ENCODE measurements around the gene SAV1. TPM values are rescaled to one million over a fixed set of nuclear protein-coding genes. Genes with fewer than 3 reads are reported as not detected.

SAV1 gene
- total and polyA plus RNA-seq, 2 experiments from 2014 or later = 74.2 to 82.8 TPM

DNA sequence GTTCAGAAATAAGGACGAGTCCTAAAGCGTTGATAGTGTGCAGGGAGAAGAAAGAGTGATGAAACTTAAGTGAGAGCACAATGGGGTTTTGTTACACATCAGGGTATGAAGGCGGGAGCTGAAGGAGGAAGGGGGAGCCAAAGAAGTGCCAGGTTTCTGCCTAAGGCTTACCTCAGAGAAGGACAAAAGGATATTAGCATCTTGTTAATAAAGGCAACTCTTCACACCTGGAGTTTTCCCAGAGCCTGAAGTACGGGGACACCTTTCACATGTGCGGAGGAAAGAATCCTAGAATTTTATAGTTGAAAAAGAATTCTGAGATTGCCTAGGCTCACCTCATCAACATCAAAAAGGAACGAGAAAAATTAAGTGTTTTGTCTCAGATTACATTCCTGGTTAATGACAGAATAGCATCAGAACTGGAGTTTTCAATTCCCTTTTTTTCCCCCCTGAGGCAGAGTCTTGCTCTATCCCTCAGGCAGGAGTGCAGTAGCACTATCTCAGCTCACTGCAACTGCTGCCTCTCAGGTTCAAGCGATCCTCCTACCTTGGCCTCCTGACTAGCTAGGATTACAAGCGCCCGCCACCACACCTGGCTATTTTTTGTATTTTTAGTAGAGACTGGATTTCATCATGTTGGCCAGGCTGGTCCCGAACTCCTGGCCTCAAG lies 2.2 kb upstream of the SAV1 start:
- no peak overlapping the region for H3K4me3 Mint-ChIP-seq

More for the DNA sequence above, 2.2 kb upstream of the SAV1 start:
- Mint-ChIP-seq H3K27ac (no peak overlapping the region; the same call in 1 of the 2 replicates), H3K27me3 (ENCODE audit: insufficient read depth, low read depth, poor library complexity) (peaks cover 4% of the 10 kb centered on the region), H3K36me3 (ENCODE audit: low read depth) (no peaks in the 10 kb centered on the region; the same call in 1 of the 3 replicates), H3K9me3 (no peaks in the 10 kb centered on the region), H3K4me1 (peaks cover 4% of the 10 kb centered on the region)
- TF ChIP-seq, protein P1, sequence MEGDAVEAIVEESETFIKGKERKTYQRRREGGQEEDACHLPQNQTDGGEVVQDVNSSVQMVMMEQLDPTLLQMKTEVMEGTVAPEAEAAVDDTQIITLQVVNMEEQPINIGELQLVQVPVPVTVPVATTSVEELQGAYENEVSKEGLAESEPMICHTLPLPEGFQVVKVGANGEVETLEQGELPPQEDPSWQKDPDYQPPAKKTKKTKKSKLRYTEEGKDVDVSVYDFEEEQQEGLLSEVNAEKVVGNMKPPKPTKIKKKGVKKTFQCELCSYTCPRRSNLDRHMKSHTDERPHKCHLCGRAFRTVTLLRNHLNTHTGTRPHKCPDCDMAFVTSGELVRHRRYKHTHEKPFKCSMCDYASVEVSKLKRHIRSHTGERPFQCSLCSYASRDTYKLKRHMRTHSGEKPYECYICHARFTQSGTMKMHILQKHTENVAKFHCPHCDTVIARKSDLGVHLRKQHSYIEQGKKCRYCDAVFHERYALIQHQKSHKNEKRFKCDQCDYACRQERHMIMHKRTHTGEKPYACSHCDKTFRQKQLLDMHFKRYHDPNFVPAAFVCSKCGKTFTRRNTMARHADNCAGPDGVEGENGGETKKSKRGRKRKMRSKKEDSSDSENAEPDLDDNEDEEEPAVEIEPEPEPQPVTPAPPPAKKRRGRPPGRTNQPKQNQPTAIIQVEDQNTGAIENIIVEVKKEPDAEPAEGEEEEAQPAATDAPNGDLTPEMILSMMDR (conservative IDR thresholded peaks at IDR 0.05; ENCODE audit: low read depth in 2 of 2) = no peak
- TF ChIP-seq, protein P2, sequence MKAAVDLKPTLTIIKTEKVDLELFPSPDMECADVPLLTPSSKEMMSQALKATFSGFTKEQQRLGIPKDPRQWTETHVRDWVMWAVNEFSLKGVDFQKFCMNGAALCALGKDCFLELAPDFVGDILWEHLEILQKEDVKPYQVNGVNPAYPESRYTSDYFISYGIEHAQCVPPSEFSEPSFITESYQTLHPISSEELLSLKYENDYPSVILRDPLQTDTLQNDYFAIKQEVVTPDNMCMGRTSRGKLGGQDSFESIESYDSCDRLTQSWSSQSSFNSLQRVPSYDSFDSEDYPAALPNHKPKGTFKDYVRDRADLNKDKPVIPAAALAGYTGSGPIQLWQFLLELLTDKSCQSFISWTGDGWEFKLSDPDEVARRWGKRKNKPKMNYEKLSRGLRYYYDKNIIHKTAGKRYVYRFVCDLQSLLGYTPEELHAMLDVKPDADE (IDR thresholded peaks at IDR 0.05) = no peak
- TF ChIP-seq STAT1 (IDR thresholded peaks at IDR 0.05; ENCODE audit: unreplicated experiment) (no peak), NANOG (IDR thresholded peaks at IDR 0.05; ENCODE audit: borderline replicate concordance) (no peak), EZH2phosphoT487 (IDR thresholded peaks at IDR 0.05; ENCODE audit: unreplicated experiment) (no peak), ZNF114 (CRISPR knock-in tag; IDR thresholded peaks at IDR 0.05) (no peak), POLR2AphosphoS5 (IDR thresholded peaks at IDR 0.05; ENCODE audit: low read depth) (no peak), CREB1 (CRISPR knock-in tag; IDR thresholded peaks at IDR 0.05; ENCODE audit: low read depth) (no peak), JUNB (IDR thresholded peaks at IDR 0.05; ENCODE audit: unreplicated experiment) (no peak), ZNF331 (CRISPR knock-in tag; IDR thresholded peaks at IDR 0.05; ENCODE audit: low read depth) (no peak), EZH2 (IDR thresholded peaks at IDR 0.05; ENCODE audit: low read depth, unreplicated experiment) (no peak)
- TF ChIP-seq, protein P3, sequence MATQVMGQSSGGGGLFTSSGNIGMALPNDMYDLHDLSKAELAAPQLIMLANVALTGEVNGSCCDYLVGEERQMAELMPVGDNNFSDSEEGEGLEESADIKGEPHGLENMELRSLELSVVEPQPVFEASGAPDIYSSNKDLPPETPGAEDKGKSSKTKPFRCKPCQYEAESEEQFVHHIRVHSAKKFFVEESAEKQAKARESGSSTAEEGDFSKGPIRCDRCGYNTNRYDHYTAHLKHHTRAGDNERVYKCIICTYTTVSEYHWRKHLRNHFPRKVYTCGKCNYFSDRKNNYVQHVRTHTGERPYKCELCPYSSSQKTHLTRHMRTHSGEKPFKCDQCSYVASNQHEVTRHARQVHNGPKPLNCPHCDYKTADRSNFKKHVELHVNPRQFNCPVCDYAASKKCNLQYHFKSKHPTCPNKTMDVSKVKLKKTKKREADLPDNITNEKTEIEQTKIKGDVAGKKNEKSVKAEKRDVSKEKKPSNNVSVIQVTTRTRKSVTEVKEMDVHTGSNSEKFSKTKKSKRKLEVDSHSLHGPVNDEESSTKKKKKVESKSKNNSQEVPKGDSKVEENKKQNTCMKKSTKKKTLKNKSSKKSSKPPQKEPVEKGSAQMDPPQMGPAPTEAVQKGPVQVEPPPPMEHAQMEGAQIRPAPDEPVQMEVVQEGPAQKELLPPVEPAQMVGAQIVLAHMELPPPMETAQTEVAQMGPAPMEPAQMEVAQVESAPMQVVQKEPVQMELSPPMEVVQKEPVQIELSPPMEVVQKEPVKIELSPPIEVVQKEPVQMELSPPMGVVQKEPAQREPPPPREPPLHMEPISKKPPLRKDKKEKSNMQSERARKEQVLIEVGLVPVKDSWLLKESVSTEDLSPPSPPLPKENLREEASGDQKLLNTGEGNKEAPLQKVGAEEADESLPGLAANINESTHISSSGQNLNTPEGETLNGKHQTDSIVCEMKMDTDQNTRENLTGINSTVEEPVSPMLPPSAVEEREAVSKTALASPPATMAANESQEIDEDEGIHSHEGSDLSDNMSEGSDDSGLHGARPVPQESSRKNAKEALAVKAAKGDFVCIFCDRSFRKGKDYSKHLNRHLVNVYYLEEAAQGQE (IDR thresholded peaks at IDR 0.05; ENCODE audit: unreplicated experiment) = no peak
- TF ChIP-seq, protein P4, sequence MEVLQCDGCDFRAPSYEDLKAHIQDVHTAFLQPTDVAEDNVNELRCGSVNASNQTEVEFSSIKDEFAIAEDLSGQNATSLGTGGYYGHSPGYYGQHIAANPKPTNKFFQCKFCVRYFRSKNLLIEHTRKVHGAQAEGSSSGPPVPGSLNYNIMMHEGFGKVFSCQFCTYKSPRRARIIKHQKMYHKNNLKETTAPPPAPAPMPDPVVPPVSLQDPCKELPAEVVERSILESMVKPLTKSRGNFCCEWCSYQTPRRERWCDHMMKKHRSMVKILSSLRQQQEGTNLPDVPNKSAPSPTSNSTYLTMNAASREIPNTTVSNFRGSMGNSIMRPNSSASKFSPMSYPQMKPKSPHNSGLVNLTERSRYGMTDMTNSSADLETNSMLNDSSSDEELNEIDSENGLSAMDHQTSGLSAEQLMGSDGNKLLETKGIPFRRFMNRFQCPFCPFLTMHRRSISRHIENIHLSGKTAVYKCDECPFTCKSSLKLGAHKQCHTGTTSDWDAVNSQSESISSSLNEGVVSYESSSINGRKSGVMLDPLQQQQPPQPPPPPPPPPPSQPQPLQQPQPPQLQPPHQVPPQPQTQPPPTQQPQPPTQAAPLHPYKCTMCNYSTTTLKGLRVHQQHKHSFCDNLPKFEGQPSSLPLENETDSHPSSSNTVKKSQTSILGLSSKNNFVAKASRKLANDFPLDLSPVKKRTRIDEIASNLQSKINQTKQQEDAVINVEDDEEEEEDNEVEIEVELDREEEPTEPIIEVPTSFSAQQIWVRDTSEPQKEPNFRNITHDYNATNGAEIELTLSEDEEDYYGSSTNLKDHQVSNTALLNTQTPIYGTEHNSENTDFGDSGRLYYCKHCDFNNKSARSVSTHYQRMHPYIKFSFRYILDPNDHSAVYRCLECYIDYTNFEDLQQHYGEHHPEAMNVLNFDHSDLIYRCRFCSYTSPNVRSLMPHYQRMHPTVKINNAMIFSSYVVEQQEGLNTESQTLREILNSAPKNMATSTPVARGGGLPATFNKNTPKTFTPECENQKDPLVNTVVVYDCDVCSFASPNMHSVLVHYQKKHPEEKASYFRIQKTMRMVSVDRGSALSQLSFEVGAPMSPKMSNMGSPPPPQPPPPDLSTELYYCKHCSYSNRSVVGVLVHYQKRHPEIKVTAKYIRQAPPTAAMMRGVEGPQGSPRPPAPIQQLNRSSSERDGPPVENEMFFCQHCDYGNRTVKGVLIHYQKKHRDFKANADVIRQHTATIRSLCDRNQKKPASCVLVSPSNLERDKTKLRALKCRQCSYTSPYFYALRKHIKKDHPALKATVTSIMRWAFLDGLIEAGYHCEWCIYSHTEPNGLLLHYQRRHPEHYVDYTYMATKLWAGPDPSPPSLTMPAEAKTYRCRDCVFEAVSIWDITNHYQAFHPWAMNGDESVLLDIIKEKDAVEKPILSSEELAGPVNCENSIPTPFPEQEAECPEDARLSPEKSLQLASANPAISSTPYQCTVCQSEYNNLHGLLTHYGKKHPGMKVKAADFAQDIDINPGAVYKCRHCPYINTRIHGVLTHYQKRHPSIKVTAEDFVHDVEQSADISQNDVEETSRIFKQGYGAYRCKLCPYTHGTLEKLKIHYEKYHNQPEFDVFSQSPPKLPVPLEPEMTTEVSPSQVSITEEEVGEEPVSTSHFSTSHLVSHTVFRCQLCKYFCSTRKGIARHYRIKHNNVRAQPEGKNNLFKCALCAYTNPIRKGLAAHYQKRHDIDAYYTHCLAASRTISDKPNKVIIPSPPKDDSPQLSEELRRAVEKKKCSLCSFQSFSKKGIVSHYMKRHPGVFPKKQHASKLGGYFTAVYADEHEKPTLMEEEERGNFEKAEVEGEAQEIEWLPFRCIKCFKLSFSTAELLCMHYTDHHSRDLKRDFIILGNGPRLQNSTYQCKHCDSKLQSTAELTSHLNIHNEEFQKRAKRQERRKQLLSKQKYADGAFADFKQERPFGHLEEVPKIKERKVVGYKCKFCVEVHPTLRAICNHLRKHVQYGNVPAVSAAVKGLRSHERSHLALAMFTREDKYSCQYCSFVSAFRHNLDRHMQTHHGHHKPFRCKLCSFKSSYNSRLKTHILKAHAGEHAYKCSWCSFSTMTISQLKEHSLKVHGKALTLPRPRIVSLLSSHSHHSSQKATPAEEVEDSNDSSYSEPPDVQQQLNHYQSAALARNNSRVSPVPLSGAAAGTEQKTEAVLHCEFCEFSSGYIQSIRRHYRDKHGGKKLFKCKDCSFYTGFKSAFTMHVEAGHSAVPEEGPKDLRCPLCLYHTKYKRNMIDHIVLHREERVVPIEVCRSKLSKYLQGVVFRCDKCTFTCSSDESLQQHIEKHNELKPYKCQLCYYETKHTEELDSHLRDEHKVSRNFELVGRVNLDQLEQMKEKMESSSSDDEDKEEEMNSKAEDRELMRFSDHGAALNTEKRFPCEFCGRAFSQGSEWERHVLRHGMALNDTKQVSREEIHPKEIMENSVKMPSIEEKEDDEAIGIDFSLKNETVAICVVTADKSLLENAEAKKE (CRISPR knock-in tag; IDR thresholded peaks at IDR 0.05) = no peak
- peak overlapping the region; percentile 65 for H3K4me3 ChIP-seq
- H3K9me2 ChIP-seq (ENCODE audit: insufficient read depth) = no peaks in the 10 kb centered on the region
- H3K36me3 ChIP-seq (ENCODE audit: insufficient read depth) = no peaks in the 10 kb centered on the region
- H3K79me2 ChIP-seq (replicated peaks; ENCODE audit: insufficient read depth) = peaks cover 23% of the 10 kb centered on the region
- peak overlapping the region; percentile 92 for H3K27ac ChIP-seq (ENCODE audit: low read depth)
- H3K4me2 ChIP-seq = peak overlapping the region; percentile 77
- H3K4me1 ChIP-seq (ENCODE audit: insufficient read depth) = peaks cover 29% of the 10 kb centered on the region
- no peaks in the 10 kb centered on the region for H3K27me3 ChIP-seq (ENCODE audit: insufficient read depth)
- ATAC-seq (peak; percentile 54), DNase-seq (ENCODE audit: low spot score) (peak; percentile 89)
- no peaks in the 10 kb centered on the region for H3F3A ChIP-seq (replicated peaks; ENCODE audit: low read depth)
- H4K20me1 ChIP-seq (replicated peaks; ENCODE audit: insufficient read depth) = peaks cover 8% of the 10 kb centered on the region; the same call in 1 of the 2 replicates
- no peak overlapping the region for H2AFZ ChIP-seq

Data from GM23338 (cell line).